ENCODE measurements around the gene ADAMTS18. TPM values are rescaled to one million over a fixed set of nuclear protein-coding genes. Genes with fewer than 3 reads are reported as not detected.

The ADAMTS18 gene
- total RNA-seq, 1 experiment from 2014 or later = not detected

DNA sequence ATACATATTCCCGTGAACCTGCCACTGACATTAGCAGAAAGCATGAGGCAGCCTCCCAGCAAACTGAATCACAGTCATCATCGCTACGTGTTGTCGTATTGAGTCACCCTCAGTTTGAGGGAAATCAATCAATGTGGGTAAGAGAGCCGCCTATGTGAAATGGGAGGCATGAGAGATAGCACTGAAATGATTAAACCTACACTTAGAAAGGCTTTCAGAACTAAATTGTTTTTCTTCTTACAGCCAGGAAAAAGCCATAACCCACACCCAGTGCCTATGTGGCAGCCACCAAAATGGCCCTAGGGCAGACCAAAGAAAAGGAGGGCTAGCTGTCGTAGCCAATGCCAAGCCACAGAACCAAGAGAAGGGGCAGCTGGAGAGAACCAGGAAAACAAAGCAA, 90.5 kb downstream of the ADAMTS18 start:
- no peak overlapping the region for H2AFZ ChIP-seq (ENCODE audit: low read depth, low read length, poor library complexity, severe bottlenecking)
- no peak overlapping the region for H3K4me2 ChIP-seq (ENCODE audit: low read length)
- BruUV-seq (replicated peaks) = no TSS peak
- H3K79me2 ChIP-seq (ENCODE audit: insufficient read depth, low read length) = no peaks in the 10 kb centered on the region
- DNase-seq (ENCODE audit: low read depth, low spot score) = no peak
- no peaks in the 10 kb centered on the region for H4K20me1 ChIP-seq (ENCODE audit: insufficient read depth)
- TF ChIP-seq EGR1 (IDR thresholded peaks at IDR 0.05; ENCODE audit: low read depth) = no peak
- no peak for TF ChIP-seq CBX3 (IDR thresholded peaks at IDR 0.05; ENCODE audit: low read depth)
- TF ChIP-seq, protein P1, sequence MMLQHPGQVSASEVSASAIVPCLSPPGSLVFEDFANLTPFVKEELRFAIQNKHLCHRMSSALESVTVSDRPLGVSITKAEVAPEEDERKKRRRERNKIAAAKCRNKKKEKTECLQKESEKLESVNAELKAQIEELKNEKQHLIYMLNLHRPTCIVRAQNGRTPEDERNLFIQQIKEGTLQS (IDR thresholded peaks at IDR 0.05) = no peak
- H3K9me3 ChIP-seq (ENCODE audit: control insufficient read depth in 1 of 2, insufficient read depth in 1 of 2, low read depth in 1 of 2, low read length in 2 of 2) = no peaks in the 10 kb centered on the region
- no peak overlapping the region for H3K4me3 ChIP-seq (replicated peaks in 1 of 2; ENCODE audit: low read depth in 1 of 2, low read length in 2 of 2)
- no peak overlapping the region for H3K27ac ChIP-seq (ENCODE audit: low read depth, low read length)
- intact Hi-C loops (cut with micrococcal nuclease) = no loop called here
- no peak for ATAC-seq
- ChIA-PET RAD21 (ENCODE audit: low non-redundant PET in 1 of 2, low total read pairs in 2 of 2, uncharacterized antibody in 2 of 2, unreplicated experiment in 2 of 2) (no interaction called here), POLR2A (no interaction called here), CTCF (interaction anchor here (0.7 kb wide), 1 partner anchor 150 kb away, joined by 3 read pairs; no protein-coding TSS in a partner anchor)
- H3K36me3 ChIP-seq (ENCODE audit: control insufficient read depth in 1 of 2, insufficient read depth in 2 of 2, low read length in 2 of 2) = no peaks in the 10 kb centered on the region
- no peak overlapping the region for H3K9ac ChIP-seq (ENCODE audit: low read length)
- peaks cover 22% of the 10 kb centered on the region; the same call in 1 of the 2 replicates for H3K27me3 ChIP-seq (ENCODE audit: insufficient read depth, low read length)
- no peaks in the 10 kb centered on the region for H3K9me2 ChIP-seq (ENCODE audit: insufficient read depth)
- no peaks in the 10 kb centered on the region for H3K4me1 ChIP-seq (ENCODE audit: control insufficient read depth in 1 of 2, insufficient read depth in 2 of 2, low read length in 2 of 2)

DNA sequence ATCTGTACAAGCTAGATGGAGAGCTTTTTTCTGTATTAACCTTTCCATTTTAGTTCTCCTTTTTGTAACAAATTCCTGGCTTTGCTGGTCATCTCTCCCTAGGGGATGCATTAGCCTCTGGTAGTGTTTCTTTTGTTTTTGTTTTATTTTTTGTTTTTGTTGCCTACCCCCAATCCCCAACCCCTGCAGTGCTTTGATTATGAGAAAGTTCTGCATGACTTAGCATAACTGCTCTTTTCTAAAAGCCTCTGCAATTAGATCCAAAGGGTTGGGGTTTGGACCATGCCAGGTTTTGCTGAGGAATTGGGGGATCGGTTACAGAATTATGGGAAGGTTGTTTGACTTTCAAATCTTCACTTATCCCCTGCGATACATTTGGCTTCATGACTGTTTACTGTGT, 98.2 kb downstream of the ADAMTS18 start:
- Histone ChIP-seq H3K9me3 (ENCODE audit: control insufficient read depth in 1 of 2, insufficient read depth in 1 of 2, low read depth in 1 of 2, low read length in 2 of 2) (no peaks in the 10 kb centered on the region), H3K27ac (ENCODE audit: low read depth, low read length) (no peak overlapping the region), H3K36me3 (ENCODE audit: control insufficient read depth in 1 of 2, insufficient read depth in 2 of 2, low read length in 2 of 2) (no peaks in the 10 kb centered on the region; a peak in 1 of 4 replicates), H3K4me3 (replicated peaks in 1 of 2; ENCODE audit: low read depth in 1 of 2, low read length in 2 of 2) (no peak overlapping the region), H3K9me2 (ENCODE audit: insufficient read depth) (no peaks in the 10 kb centered on the region), H4K20me1 (ENCODE audit: insufficient read depth) (no peaks in the 10 kb centered on the region), H3K79me2 (ENCODE audit: insufficient read depth, low read length) (no peaks in the 10 kb centered on the region), H3K4me1 (ENCODE audit: control insufficient read depth in 1 of 2, insufficient read depth in 2 of 2, low read length in 2 of 2) (no peaks in the 10 kb centered on the region), H3K27me3 (ENCODE audit: insufficient read depth, low read length) (peaks cover 11% of the 10 kb centered on the region), H3K4me2 (ENCODE audit: low read length) (no peak overlapping the region), H2AFZ (ENCODE audit: low read depth, low read length, poor library complexity, severe bottlenecking) (no peak overlapping the region), H3K9ac (ENCODE audit: low read length) (no peak overlapping the region)
- no peak for ATAC-seq
- ChIA-PET CTCF (no interaction called here), POLR2A (no interaction called here), RAD21 (ENCODE audit: low non-redundant PET in 1 of 2, low total read pairs in 2 of 2, uncharacterized antibody in 2 of 2, unreplicated experiment in 2 of 2) (no interaction called here)
- no TSS peak for BruUV-seq (replicated peaks)
- intact Hi-C loops (cut with micrococcal nuclease) = no loop called here
- no peak for DNase-seq (ENCODE audit: low read depth, low spot score)
- TF ChIP-seq ELF1 (IDR thresholded peaks at IDR 0.05; ENCODE audit: borderline replicate concordance, low read depth) (no peak), POLR2A (IDR thresholded peaks at IDR 0.05; ENCODE audit: borderline replicate concordance, extremely low read depth, insufficient read depth, insufficient read length) (no peak), EGR1 (IDR thresholded peaks at IDR 0.05; ENCODE audit: low read depth) (no peak), ZBTB33 (IDR thresholded peaks at IDR 0.05; ENCODE audit: extremely low read depth, insufficient replicate concordance, low read length) (no peak)
